Activated CD4-positive, alpha-beta memory T cell treated with anti-CD3 and anti-CD28 coated beads, Interleukin-2, amount 10 ng/mL, durations not matched to agents 7 days and 5 days (primary cell): ENCODE data around the gene NELFCD. TPM values are rescaled to one million over a fixed set of nuclear protein-coding genes. Genes with fewer than 3 reads are reported as not detected.
A peak's percentile ranks its signal among the peaks of the same experiment; 100 is the strongest.
"Not testable (repeated sequence)": the region's sequence is repeated elsewhere in the genome, so short reads cannot be mapped to it uniquely, and the experiment has no call there.

ENCODE experiments used
- CTCF ChIA-PET: fragments of 350-600 bp; sonication (Branson Sonifier 250); formaldehyde crosslinking; loops from one replicate; lab custom pipeline; 2021; ENCODE audit warnings: antibody characterized with exemption, inconsistent platforms; lab: Charles Lee
- POLR2A ChIA-PET: fragments of 350-600 bp; sonication (Branson Sonifier 250); formaldehyde crosslinking; loops from one replicate; lab custom pipeline; 2021; ENCODE audit warnings: antibody characterized with exemption; lab: Charles Lee
- DNase-seq: peaks from one replicate; pipeline ENCODE4 v3.0.0-alpha.2; 2020
- H3K27ac Mint-ChIP-seq: one replicate; pipeline ENCODE4 v1.8.0; 2021; ENCODE audit warnings: mild to moderate bottlenecking, mixed read lengths
- H3K27me3 Mint-ChIP-seq: one replicate; pipeline ENCODE4 v1.8.0; 2021; ENCODE audit warnings: mixed read lengths
- H3K36me3 Mint-ChIP-seq: one replicate; pipeline ENCODE4 v1.8.0; 2021; ENCODE audit warnings: low read depth, mixed read lengths
- H3K4me1 Mint-ChIP-seq: one replicate; pipeline ENCODE4 v1.8.0; 2021; ENCODE audit warnings: mixed read lengths
- H3K4me3 Mint-ChIP-seq: one replicate; pipeline ENCODE4 v1.8.0; 2021; ENCODE audit warnings: mild to moderate bottlenecking, mixed read lengths
- H3K9me3 Mint-ChIP-seq: one replicate; pipeline ENCODE4 v1.8.0; 2021; ENCODE audit warnings: mixed read lengths
- total RNA-seq, 2 experiments: library from RNA; stranded (reverse); gene quantifications; one replicate each; pipeline ENCODE4 v1.2.3, GENCODE V29; 2021

The NELFCD gene
- total RNA-seq, 2 experiments from 2014 or later, result 63.3 to 69.0 TPM

DNA sequence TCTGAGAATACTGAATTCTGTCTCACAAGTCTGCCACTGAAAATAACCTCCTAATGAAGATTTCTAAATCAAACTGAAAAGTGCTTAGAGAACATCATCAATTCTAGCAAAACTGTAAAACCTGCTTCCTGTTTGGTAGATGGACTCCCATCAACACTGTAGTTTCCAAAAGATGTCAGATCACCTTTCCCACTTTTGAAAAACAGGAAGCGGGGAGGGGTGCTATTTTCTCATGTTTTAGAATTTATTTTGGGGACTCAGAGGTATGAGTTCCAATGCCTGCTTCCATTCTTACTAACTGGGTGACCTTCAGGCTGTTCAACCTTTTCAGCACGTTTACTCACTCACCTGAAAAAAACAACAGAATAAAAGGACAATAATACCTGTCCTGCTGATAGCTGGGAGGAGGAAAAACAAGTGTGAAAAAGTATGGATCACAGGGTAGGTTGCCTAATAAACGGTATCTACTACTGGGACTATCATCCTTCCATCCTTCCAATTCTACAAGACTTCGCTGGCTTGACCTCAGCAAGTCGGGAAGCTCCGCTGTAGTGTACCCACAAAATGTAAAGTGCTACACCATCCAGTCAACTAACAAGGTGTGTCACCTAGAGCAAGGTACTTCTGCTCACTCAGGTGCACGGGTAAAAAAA, 50.0 kb downstream of the NELFCD start:
- ChIA-PET POLR2A (interaction anchor here (0.6 to 4.4 kb wide), 29 partner anchors 11 to 388 kb away, joined by 3 to 80 read pairs (median 8); partner anchors contain the start of genes NELFCD, PRELID3B, STX16 and ZNF831), CTCF (interaction anchor here (0.9 to 1.9 kb wide), 3 partner anchors 11 to 191 kb away, joined by 3 to 21 read pairs (median 5); partner anchors contain the start of gene PRELID3B)
- no peaks in the 10 kb centered on the region for H3K27me3 Mint-ChIP-seq
- H3K9me3 Mint-ChIP-seq, result no peaks in the 10 kb centered on the region
- H3K4me3 Mint-ChIP-seq, result peak overlapping the region; percentile 88
- no peak for DNase-seq
- peaks cover 75% of the 10 kb centered on the region for H3K36me3 Mint-ChIP-seq
- peak overlapping the region; percentile 84 for H3K27ac Mint-ChIP-seq
- H3K4me1 Mint-ChIP-seq, result peaks cover 70% of the 10 kb centered on the region

- CTCF ChIA-PET, result interaction anchor here (0.9 to 1.9 kb wide), 5 partner anchors 11 to 373 kb away, joined by 3 to 21 read pairs (median 3); partner anchors contain the start of gene PRELID3B
- no peaks in the 10 kb centered on the region for H3K9me3 Mint-ChIP-seq
- H3K4me3 Mint-ChIP-seq, result peak overlapping the region; percentile 88
- H3K36me3 Mint-ChIP-seq, result peaks cover 76% of the 10 kb centered on the region
- peaks cover 74% of the 10 kb centered on the region for H3K4me1 Mint-ChIP-seq
- H3K27me3 Mint-ChIP-seq, result no peaks in the 10 kb centered on the region
- H3K27ac Mint-ChIP-seq, result peak overlapping the region; percentile 84
- POLR2A ChIA-PET, result interaction anchor here (0.6 to 4.4 kb wide), 36 partner anchors 8 to 725 kb away, joined by 3 to 80 read pairs (median 6); partner anchors contain the start of genes NELFCD, PRELID3B, STX16 and ZNF831
- peak; percentile 38 for DNase-seq
These were observed 50.5 kb downstream of the NELFCD start for GRCh38 chr20:59031564-59032022.

- H3K36me3 Mint-ChIP-seq, result peaks cover 76% of the 10 kb centered on the region
- CTCF ChIA-PET, result interaction anchor here (0.6 to 1.9 kb wide), 7 partner anchors 10 to 1638 kb away, joined by 3 to 21 read pairs (median 3); partner anchors contain the start of genes PRELID3B and STX16
- peak within 1 kb of the TSS; percentile 88 for H3K4me3 Mint-ChIP-seq
- H3K4me1 Mint-ChIP-seq, result peaks cover 74% of the 10 kb centered on the region
- POLR2A ChIA-PET, result interaction anchor here (0.7 to 4.4 kb wide), 41 partner anchors 9 to 725 kb away, joined by 3 to 80 read pairs (median 6); partner anchors contain the start of genes NELFCD, PRELID3B, STX16 and TUBB1
- peak; percentile 97 for DNase-seq
- no peaks in the 10 kb centered on the region for H3K9me3 Mint-ChIP-seq
- H3K27ac Mint-ChIP-seq, result peak within 1 kb of the TSS; percentile 84
- H3K27me3 Mint-ChIP-seq, result no peaks in the 10 kb centered on the region
These were observed 51.1 kb downstream of the NELFCD start, which contains the start of gene ATP5F1E for GRCh38 chr20:59032023-59032712. TSS of gene ATP5F1E (minus strand) at chr20:59032335. CDS start at chr20:59032251, 84 bp downstream.

- CTCF ChIA-PET, result interaction anchor here (0.6 to 1.9 kb wide), 7 partner anchors 9 to 1639 kb away, joined by 3 to 21 read pairs (median 3); partner anchors contain the start of genes PRELID3B and STX16
- H3K36me3 Mint-ChIP-seq, result peaks cover 76% of the 10 kb centered on the region
- POLR2A ChIA-PET, result interaction anchor here (0.7 to 4.4 kb wide), 35 partner anchors 9 to 386 kb away, joined by 3 to 80 read pairs (median 7); partner anchors contain the start of genes NELFCD, PRELID3B, STX16 and TUBB1
- H3K4me3 Mint-ChIP-seq, result peak overlapping the region; percentile 76
- no peak for DNase-seq
- peaks cover 74% of the 10 kb centered on the region for H3K4me1 Mint-ChIP-seq
- peak overlapping the region; percentile 79 for H3K27ac Mint-ChIP-seq
- no peaks in the 10 kb centered on the region for H3K27me3 Mint-ChIP-seq
- H3K9me3 Mint-ChIP-seq, result no peaks in the 10 kb centered on the region
These were observed 51.6 kb downstream of the NELFCD start for GRCh38 chr20:59032713-59033059.

DNA sequence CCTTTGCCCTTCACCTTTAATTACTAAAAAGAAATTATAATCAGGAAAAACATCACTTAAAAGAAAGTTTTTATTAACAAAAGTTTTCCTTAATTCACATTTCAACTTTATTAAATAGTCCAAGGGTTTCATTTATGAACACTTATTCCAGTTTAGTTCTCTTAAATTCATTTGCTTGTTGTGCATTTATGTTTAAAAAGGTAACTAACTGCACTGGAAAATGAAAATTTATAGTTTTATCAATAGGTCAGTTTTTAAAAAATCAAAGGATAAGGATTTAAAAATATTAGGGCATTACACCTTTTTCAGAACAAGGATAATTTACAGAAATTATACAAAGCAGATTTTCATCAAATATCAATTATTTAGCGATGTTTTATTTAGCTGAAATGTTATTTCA, 52.0 kb downstream of the NELFCD start:
- H3K27me3 Mint-ChIP-seq, result no peaks in the 10 kb centered on the region
- ChIA-PET CTCF (interaction anchor here (1.2 kb wide), 1 partner anchor 189 kb away, joined by 3 read pairs; no protein-coding TSS in a partner anchor), POLR2A (interaction anchor here (1.2 to 4.4 kb wide), 16 partner anchors 9 to 386 kb away, joined by 3 to 80 read pairs (median 12); partner anchors contain the start of genes NELFCD, PRELID3B, STX16 and TUBB1)
- DNase-seq, result no peak
- peaks cover 74% of the 10 kb centered on the region for H3K4me1 Mint-ChIP-seq
- no peaks in the 10 kb centered on the region for H3K9me3 Mint-ChIP-seq
- peaks cover 77% of the 10 kb centered on the region for H3K36me3 Mint-ChIP-seq
- H3K27ac Mint-ChIP-seq, result peak overlapping the region; percentile 79
- peak overlapping the region; percentile 76 for H3K4me3 Mint-ChIP-seq

DNA sequence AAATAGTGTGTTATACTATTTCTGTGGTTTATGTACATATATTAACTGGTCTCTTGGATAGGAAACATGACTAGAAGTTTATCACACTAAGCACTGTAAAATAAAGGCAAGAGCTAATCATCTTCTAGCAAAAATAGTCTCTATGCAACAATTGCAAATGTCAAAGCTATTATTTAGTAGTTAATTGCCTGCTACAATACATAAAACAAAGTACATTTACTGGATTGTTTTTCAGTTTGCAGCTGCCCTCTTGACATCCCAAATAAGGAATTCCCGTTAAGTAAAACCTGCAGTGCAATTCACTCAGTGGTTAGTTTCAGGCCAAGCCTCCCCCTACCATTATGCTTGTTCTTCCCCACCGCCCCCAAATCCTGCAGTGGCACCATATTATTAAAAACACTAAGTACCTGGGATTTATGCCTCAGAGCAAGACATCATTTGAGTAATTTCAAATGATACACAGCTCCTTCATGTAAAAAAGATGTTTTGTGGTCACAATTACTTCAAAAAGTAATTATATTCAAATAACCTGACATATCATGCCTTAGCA, 52.6 kb downstream of the NELFCD start:
- ChIA-PET CTCF (interaction anchor here (1.2 kb wide), 1 partner anchor 188 kb away, joined by 3 read pairs; no protein-coding TSS in a partner anchor), POLR2A (interaction anchor here (0.9 to 4.4 kb wide), 7 partner anchors 8 to 145 kb away, joined by 3 to 80 read pairs (median 18); partner anchors contain the start of genes NELFCD and PRELID3B)
- H3K36me3 Mint-ChIP-seq, result peaks cover 75% of the 10 kb centered on the region
- DNase-seq, result no peak
- no peaks in the 10 kb centered on the region for H3K27me3 Mint-ChIP-seq
- peaks cover 72% of the 10 kb centered on the region for H3K4me1 Mint-ChIP-seq
- H3K27ac Mint-ChIP-seq, result peak overlapping the region; percentile 63
- H3K9me3 Mint-ChIP-seq, result no peaks in the 10 kb centered on the region
- H3K4me3 Mint-ChIP-seq, result no peak overlapping the region

GRCh38 chr20:59035381-59035780, 54.3 kb downstream of the NELFCD start:
- Mint-ChIP-seq H3K27ac (peak overlapping the region; percentile 16), H3K27me3 (no peaks in the 10 kb centered on the region), H3K4me1 (peaks cover 71% of the 10 kb centered on the region), H3K4me3 (no peak overlapping the region), H3K9me3 (no peaks in the 10 kb centered on the region), H3K36me3 (peaks cover 68% of the 10 kb centered on the region)
- ChIA-PET CTCF (no interaction called here), POLR2A (no interaction called here)
- no peak for DNase-seq

DNA sequence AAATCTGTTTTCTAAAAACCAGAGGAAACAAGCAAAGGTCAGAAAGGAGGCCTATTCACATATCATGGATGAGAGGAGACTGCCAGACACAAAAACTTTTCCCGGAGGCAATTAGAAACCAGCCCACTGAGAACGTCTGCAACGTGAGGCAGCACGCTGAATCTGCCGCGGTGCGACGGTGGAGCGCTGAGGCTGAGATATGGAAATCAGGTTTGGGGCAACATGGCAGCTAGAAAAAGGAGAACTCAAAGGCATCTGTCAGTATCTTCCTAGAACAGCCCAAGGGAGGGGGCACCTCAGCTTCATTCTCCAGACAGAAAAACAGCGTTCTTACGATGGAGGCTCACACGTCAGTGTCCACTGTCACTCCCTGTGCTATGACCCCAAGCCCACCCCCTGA, 56.3 kb downstream of the NELFCD start:
- POLR2A ChIA-PET, result no interaction called here

GRCh38 chr20:59039233-59039632, 58.2 kb downstream of the NELFCD start:
- no peak for DNase-seq
- Mint-ChIP-seq H3K36me3 (peaks cover 57% of the 10 kb centered on the region), H3K4me1 (peaks cover 77% of the 10 kb centered on the region), H3K27ac (peak overlapping the region; percentile 4), H3K27me3 (no peaks in the 10 kb centered on the region), H3K4me3 (no peak overlapping the region), H3K9me3 (no peaks in the 10 kb centered on the region)
- ChIA-PET CTCF (no interaction called here), POLR2A (interaction anchor here (0.9 kb wide), 1 partner anchor 149 kb away, joined by 3 read pairs; no protein-coding TSS in a partner anchor)

More for the DNA sequence above, 56.3 kb downstream of the NELFCD start:
- Mint-ChIP-seq H3K4me3 (no peak overlapping the region), H3K27me3 (no peaks in the 10 kb centered on the region), H3K36me3 (peaks cover 66% of the 10 kb centered on the region), H3K9me3 (no peaks in the 10 kb centered on the region), H3K4me1 (peaks cover 74% of the 10 kb centered on the region), H3K27ac (peak overlapping the region; percentile 67)
- CTCF ChIA-PET, result no interaction called here
- no peak for DNase-seq

- CTCF ChIA-PET, result interaction anchor here (3.9 kb wide), 1 partner anchor 9 kb away, joined by 21 read pairs; the partner anchor contains the start of gene ATP5F1E
- H3K27me3 Mint-ChIP-seq, result no peaks in the 10 kb centered on the region
- H3K36me3 Mint-ChIP-seq, result peaks cover 46% of the 10 kb centered on the region
- peak overlapping the region; percentile 90 for H3K4me3 Mint-ChIP-seq
- peak overlapping the region; percentile 56 for H3K27ac Mint-ChIP-seq
- DNase-seq, result no peak
- H3K9me3 Mint-ChIP-seq, result no peaks in the 10 kb centered on the region
- POLR2A ChIA-PET, result interaction anchor here (1.4 to 4.8 kb wide), 4 partner anchors 8 to 389 kb away, joined by 3 to 80 read pairs (median 16); partner anchors contain the start of genes ATP5F1E and NELFCD
- H3K4me1 Mint-ChIP-seq, result peaks cover 70% of the 10 kb centered on the region
These were observed 59.6 kb downstream of the NELFCD start for GRCh38 chr20:59040667-59041066.

- DNase-seq, H3K9me3 Mint-ChIP-seq, H3K27me3 Mint-ChIP-seq: not testable (repeated sequence)
- ChIA-PET POLR2A (interaction anchor here (1.4 to 4.8 kb wide), 7 partner anchors 9 to 389 kb away, joined by 3 to 80 read pairs (median 7); partner anchors contain the start of genes ATP5F1E and NELFCD), CTCF (interaction anchor here (1.4 to 3.9 kb wide), 2 partner anchors 10 to 166 kb away, joined by 3 to 21 read pairs; partner anchors contain the start of gene ATP5F1E)
- Mint-ChIP-seq H3K27ac (peak overlapping the region; percentile 65), H3K36me3 (peaks cover 37% of the 10 kb centered on the region), H3K4me1 (peaks cover 63% of the 10 kb centered on the region), H3K4me3 (peak overlapping the region; percentile 90)
These were observed 60.4 kb downstream of the NELFCD start for GRCh38 chr20:59041487-59041886.
